Activated naive CD4-positive, alpha-beta T cell treated with anti-CD3 and anti-CD28 coated beads, Interleukin-2, amount 50 U/mL, for 16 hours (primary cell): ENCODE data around the gene HDAC4.
A peak's percentile ranks its signal among the peaks of the same experiment; 100 is the strongest.
"Not testable (repeated sequence)": the region's sequence is repeated elsewhere in the genome, so short reads cannot be mapped to it uniquely, and the experiment has no call there.

ENCODE experiments used
- DNase-seq: peaks from one replicate; pipeline ENCODE4 v3.0.0-alpha.2; 2020

The HDAC4 gene

DNA sequence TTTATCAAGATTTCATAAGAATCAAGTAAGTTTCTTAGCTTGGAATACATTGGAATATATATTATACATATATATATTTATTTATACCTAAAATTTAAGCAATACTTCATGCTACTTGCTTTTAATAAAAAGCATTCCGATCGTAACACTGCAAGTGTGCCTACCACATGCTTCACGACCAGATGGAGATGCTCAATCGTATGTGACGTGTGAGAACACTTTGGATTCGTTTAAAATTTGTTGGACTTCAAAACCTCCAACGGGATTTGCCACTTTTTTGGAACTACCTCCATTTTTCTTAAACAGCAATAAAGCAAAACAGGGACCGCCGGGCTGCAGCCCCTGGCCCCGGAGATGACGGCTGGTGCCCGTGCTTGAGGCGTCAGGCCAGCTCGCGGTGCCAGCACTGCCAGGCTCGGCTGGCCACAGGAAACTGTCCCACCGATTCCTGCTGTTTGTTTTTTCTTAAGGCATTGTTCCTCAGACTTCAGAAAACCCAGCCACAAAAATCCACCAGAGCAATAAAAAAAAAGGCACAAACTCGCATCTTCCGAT is 348.9 kb downstream of the HDAC4 start:
- no peak for DNase-seq

GRCh38 chr2:239050252-239050649 is 350.6 kb downstream of the HDAC4 start:
- DNase-seq = peak; percentile 2

GRCh38 chr2:239049421-239050251 is 351.2 kb downstream of the HDAC4 start:
- DNase-seq = peak; percentile 5

GRCh38 chr2:239048736-239049135 is 352.1 kb downstream of the HDAC4 start:
- peak; percentile 2 for DNase-seq

DNA sequence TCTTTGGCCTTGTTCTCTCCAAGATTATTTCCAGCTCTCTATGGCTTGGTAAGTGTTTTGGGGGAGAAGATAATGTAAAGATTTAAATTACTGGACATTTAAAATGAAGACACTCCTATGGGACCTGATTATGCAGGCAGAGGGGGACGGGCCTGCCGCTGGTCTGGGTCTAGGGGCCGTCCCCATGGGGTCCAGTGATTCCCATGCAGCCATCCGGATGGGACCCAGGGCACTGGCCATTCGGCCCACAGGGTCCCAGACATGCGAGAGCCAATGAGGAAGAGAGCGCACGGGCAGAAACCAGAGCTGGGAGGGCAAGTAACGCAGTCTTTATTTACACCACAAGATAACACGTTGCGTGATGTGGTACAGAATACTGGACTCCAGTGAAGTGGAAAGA is 353.0 kb downstream of the HDAC4 start:
- no peak for DNase-seq

GRCh38 chr2:239047420-239047819 is 353.4 kb downstream of the HDAC4 start:
- DNase-seq = no peak

DNA sequence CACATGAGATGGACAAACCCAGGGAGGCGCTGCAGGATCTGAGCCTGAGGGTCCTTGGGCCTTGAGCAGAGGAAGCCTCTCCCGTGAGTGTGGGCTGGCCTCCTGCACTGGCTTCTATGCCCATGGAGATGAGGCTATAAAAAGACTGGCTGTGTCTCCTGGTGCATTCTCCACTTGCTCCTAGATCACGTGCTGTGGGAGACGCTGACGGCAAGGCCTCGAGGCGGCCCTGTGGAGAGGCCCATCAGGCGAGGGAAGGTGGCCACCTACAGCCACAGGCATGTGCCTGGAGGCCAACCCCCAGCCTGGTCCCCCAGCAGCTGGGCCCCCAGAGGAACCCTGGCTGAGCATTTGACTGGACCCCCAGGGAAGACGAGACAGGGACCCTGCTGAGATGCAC is 354.0 kb downstream of the HDAC4 start:
- DNase-seq = no peak

- DNase-seq = peak; percentile 2
Observed at GRCh38 chr2:239044336-239044735, 356.5 kb downstream of the HDAC4 start.

GRCh38 chr2:239043326-239043725 is 357.5 kb downstream of the HDAC4 start:
- DNase-seq = peak; percentile 2

DNA sequence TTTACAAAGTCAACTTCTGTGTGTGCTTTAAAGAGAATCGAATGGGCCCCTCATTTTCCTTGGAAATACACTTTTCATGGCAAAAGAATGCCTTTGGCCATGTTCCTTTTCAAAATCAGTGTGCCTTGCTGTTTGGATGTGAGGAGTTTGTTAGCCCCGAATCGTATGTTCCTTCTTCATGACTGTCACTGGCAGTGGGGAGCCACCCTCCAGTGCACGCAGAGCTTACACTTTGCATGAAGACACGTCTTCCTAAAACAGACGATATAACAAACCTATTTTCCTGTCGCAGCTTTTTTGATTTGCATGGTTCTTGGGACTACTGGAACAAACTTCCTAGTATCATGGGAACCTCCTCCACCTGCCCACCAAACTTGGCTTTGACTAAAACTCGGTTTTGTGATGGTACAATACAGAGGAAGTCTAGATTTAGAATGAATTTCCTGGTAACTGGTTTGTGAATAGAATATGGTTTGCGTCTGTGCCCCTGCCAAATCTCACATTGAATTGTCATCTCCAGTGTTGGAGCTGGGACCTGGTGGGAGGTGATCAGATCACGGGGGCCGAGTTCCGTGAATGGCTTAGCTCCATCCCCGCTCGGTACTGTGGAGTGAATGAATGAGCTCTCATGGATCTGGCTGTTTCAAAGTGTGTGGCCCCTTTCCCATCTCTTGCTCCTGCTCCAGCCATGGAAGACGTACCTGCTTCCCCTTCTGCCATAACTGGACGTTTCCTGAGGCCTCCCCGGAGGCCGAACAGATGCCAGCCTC is 358.1 kb downstream of the HDAC4 start:
- DNase-seq = no peak

DNA sequence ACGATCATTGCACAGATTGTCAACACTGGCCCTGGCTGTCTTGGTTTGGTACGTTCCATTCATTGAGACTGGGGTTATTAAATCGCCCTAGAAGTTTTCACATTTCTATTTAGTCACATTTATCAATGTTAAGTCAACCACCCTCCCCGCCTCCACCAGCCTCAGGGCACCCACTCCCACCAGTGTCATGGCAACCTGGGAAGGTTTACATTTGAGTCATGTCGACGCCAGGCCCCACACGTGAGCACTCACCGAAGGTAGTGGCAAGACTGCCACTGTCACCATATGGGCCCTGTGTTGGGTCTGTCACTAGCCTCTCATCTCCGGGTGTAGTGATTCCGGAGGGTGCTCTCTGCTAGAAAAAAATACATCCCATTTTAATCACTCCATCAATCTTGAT is 358.8 kb downstream of the HDAC4 start:
- DNase-seq = no peak

DNA sequence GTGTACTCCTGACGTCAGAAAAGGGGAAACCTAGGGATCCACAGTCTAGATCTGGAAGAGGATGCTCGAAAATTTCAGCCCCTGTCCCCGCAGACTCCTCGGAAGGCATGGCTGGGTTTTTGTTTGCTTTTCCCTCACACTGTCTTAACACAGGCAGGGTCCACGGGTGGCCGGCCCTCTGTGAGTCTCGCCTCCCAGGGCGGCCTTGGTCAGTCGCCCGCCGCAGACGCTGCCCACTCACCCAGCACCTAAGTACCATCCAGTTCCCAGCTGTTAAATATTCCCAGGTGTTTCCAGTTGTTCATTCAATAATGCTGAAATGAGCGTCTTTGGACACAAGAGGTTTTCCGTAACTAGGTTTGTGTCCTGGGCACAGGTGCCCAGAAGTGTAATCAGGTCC is 359.8 kb downstream of the HDAC4 start:
- no peak for DNase-seq

GRCh38 chr2:239040152-239040761 is 360.6 kb downstream of the HDAC4 start:
- no peak for DNase-seq

- DNase-seq = no peak
Observed at GRCh38 chr2:239039479-239039861, 361.4 kb downstream of the HDAC4 start.

- DNase-seq = no peak
Observed at GRCh38 chr2:239038773-239039478, 361.9 kb downstream of the HDAC4 start.

DNA sequence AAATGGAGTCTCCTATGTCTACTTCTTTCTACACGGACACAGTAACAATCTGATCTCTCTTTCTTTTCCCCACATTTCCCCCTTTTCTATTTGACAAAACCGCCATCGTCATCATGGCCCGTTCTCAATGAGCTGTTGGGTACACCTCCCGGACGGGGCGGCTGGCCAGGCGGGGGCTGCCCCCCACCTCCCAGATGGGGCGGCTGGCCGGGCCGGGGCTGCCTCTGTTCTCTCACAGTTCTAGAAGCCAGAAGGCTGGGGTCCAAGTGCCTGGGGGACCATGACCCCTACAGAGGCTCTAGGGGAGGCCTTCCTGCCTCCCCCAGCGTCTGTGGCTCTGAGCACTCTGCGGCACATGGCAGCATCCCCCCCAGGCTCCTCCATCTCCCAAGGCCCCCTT is 362.5 kb downstream of the HDAC4 start:
- not testable (repeated sequence) for DNase-seq

DNA sequence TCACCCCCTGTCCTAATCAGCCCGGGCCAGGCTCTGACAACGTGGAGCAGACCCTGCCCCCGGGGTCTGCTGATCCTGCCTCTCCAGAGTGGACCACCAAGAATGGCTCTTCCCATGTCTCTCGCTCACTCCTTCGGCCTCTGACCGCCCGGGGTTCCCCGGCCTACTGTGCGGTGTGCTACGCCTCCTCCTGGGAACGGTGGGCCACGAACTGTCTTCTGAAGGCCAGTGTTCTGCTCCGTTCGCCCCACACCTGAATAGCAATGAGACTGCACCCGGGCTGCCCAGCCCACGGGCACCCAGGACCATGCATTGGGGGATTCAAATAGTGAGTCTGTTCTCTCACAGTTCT is 363.3 kb downstream of the HDAC4 start:
- no peak for DNase-seq

DNA sequence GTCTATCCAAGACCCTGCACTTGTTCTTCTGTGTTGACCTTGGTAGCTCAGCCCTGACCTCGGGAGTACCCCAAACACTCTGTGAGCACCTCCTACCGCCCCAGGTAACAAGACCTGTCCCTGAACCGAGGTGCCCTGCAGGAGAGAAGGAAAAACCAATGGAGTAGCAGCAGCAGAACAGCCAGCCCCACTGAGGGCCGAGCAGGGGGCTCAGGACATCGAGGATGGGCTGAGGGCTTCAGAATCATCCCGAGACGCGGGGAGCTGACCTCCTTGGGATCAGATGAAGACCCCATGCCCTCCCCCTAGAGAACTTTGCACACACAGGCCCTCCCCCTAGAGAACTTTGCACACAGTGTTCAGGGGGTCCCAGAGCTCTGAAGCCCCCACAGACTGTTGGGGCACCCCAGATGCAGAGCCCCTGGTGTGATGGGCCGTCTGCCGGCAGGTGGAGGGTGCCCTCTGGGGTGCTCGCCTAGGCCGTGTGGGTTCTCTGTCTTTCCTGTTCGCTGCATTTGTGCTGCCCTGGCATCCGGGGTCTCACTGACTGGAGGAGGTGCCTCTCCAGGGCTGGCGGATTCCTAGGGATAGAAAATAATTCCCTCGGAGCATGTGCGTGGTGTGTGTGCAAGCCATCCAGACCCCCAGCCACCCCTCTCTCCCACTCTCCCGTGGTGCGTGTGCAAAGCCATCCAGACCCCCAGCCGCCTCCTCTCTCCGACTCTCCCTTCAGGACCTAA is 363.8 kb downstream of the HDAC4 start:
- DNase-seq = no peak

- DNase-seq = no peak
Observed at GRCh38 chr2:239035997-239036731, 364.7 kb downstream of the HDAC4 start.

GRCh38 chr2:239035361-239035814 is 365.4 kb downstream of the HDAC4 start:
- DNase-seq = peak; percentile 63
